Neural progenitor cell (in vitro differentiated cells): ENCODE results near the gene UACA. TPM values are rescaled to one million over a fixed set of nuclear protein-coding genes. Genes with fewer than 3 reads are reported as not detected.

Source experiments
- DNase-seq: peaks from one replicate; pipeline ENCODE4 v3.0.0-alpha.2; 2016; ENCODE audit warnings: low spot score
- H2AFZ ChIP-seq: fragments of 200-600 bp; sonication (generic); replicated peaks from 2 replicates; pipeline ENCODE4 v1.6.1; 2016; ENCODE audit warnings: antibody characterized with exemption
- H3F3A ChIP-seq: fragments of 200-600 bp; sonication (generic); 2 replicates; pipeline ENCODE4 v1.6.1; 2016; ENCODE audit warnings: antibody characterized with exemption, low read depth
- H3K27ac ChIP-seq: fragments of 200-600 bp; sonication (generic); 2 replicates; pipeline ENCODE4 v1.5.1; 2016; ENCODE audit warnings: mild to moderate bottlenecking
- H3K27me3 ChIP-seq: fragments of 200-600 bp; sonication (generic); 2 replicates; pipeline ENCODE4 v1.6.1; 2016; ENCODE audit warnings: mild to moderate bottlenecking, moderate library complexity
- H3K36me3 ChIP-seq: fragments of 200-600 bp; sonication (generic); 2 replicates; pipeline ENCODE4 v1.5.1; 2016
- H3K4me1 ChIP-seq: fragments of 200-600 bp; sonication (generic); 2 replicates; pipeline ENCODE4 v1.6.1; 2016; ENCODE audit warnings: mixed run types
- H3K4me2 ChIP-seq: fragments of 200-600 bp; sonication (generic); 2 replicates; pipeline ENCODE4 v1.6.1; 2016
- H3K4me3 ChIP-seq: fragments of 200-600 bp; sonication (generic); 2 replicates; pipeline ENCODE4 v1.5.1; 2016
- H3K79me2 ChIP-seq: fragments of 200-600 bp; sonication (generic); 2 replicates; pipeline ENCODE4 v1.6.1; 2016; ENCODE audit warnings: low read depth
- H3K9ac ChIP-seq: fragments of 200-600 bp; sonication (generic); 2 replicates; pipeline ENCODE4 v1.6.1; 2016
- H3K9me3 ChIP-seq: fragments of 200-600 bp; sonication (generic); 2 replicates; pipeline ENCODE4 v1.5.1; 2016; ENCODE audit warnings: low read depth
- H4K20me1 ChIP-seq: fragments of 200-600 bp; sonication (generic); 2 replicates; pipeline ENCODE4 v1.6.1; 2016; ENCODE audit warnings: low read depth
- H3K27ac Mint-ChIP-seq: 3 replicates; pipeline ENCODE4 v1.8.0; 2021; ENCODE audit warnings: mixed read lengths
- H3K27me3 Mint-ChIP-seq: 2 replicates; pipeline ENCODE4 v1.8.0; 2022; ENCODE audit warnings: low read depth, mild to moderate bottlenecking, inconsistent platforms, moderate library complexity, mixed read lengths; ENCODE audit not compliant: insufficient read depth
- H3K36me3 Mint-ChIP-seq: 3 replicates; pipeline ENCODE4 v1.8.0; 2021; ENCODE audit warnings: mixed read lengths
- H3K4me1 Mint-ChIP-seq: 3 replicates; pipeline ENCODE4 v1.8.0; 2021; ENCODE audit warnings: mixed read lengths
- H3K4me3 Mint-ChIP-seq: 3 replicates; pipeline ENCODE4 v1.8.0; 2021; ENCODE audit warnings: mild to moderate bottlenecking, moderate library complexity, mixed read lengths
- H3K9me3 Mint-ChIP-seq: 3 replicates; pipeline ENCODE4 v1.8.0; 2020; ENCODE audit warnings: mixed read lengths
- EZH2 ChIP-seq: fragments of 200-600 bp; sonication (generic); IDR thresholded peaks from 2 replicates; pipeline ENCODE4 v1.6.1; 2017; ENCODE audit warnings: antibody characterized with exemption, mild to moderate bottlenecking, moderate library complexity
- EZH2phosphoT487 ChIP-seq: fragments of 200-600 bp; sonication (generic); IDR thresholded peaks from 2 replicates; pipeline ENCODE4 v1.6.1; 2017; ENCODE audit warnings: antibody characterized with exemption
- total RNA-seq: library from RNA; depleted of rRNA; stranded (reverse); fragments of >200 nt; gene quantifications from 2 replicates; pipeline ENCODE4 v1.2.3, GENCODE V29; 2015; ENCODE audit warnings: low replicate concordance
- TF ChIP-seq, protein P1 (sequence below): fragments of 200-600 bp; sonication (generic); IDR thresholded peaks from 2 replicates; pipeline ENCODE4 v1.5.1; 2017; ENCODE audit warnings: antibody characterized with exemption, mild to moderate bottlenecking

UACA gene, protein sequence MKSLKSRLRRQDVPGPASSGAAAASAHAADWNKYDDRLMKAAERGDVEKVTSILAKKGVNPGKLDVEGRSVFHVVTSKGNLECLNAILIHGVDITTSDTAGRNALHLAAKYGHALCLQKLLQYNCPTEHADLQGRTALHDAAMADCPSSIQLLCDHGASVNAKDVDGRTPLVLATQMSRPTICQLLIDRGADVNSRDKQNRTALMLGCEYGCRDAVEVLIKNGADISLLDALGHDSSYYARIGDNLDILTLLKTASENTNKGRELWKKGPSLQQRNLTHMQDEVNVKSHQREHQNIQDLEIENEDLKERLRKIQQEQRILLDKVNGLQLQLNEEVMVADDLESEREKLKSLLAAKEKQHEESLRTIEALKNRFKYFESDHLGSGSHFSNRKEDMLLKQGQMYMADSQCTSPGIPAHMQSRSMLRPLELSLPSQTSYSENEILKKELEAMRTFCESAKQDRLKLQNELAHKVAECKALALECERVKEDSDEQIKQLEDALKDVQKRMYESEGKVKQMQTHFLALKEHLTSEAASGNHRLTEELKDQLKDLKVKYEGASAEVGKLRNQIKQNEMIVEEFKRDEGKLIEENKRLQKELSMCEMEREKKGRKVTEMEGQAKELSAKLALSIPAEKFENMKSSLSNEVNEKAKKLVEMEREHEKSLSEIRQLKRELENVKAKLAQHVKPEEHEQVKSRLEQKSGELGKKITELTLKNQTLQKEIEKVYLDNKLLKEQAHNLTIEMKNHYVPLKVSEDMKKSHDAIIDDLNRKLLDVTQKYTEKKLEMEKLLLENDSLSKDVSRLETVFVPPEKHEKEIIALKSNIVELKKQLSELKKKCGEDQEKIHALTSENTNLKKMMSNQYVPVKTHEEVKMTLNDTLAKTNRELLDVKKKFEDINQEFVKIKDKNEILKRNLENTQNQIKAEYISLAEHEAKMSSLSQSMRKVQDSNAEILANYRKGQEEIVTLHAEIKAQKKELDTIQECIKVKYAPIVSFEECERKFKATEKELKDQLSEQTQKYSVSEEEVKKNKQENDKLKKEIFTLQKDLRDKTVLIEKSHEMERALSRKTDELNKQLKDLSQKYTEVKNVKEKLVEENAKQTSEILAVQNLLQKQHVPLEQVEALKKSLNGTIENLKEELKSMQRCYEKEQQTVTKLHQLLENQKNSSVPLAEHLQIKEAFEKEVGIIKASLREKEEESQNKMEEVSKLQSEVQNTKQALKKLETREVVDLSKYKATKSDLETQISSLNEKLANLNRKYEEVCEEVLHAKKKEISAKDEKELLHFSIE (N-terminal part only)
- total RNA-seq, result 33.0 and 70.0 TPM in 2 replicates

DNA sequence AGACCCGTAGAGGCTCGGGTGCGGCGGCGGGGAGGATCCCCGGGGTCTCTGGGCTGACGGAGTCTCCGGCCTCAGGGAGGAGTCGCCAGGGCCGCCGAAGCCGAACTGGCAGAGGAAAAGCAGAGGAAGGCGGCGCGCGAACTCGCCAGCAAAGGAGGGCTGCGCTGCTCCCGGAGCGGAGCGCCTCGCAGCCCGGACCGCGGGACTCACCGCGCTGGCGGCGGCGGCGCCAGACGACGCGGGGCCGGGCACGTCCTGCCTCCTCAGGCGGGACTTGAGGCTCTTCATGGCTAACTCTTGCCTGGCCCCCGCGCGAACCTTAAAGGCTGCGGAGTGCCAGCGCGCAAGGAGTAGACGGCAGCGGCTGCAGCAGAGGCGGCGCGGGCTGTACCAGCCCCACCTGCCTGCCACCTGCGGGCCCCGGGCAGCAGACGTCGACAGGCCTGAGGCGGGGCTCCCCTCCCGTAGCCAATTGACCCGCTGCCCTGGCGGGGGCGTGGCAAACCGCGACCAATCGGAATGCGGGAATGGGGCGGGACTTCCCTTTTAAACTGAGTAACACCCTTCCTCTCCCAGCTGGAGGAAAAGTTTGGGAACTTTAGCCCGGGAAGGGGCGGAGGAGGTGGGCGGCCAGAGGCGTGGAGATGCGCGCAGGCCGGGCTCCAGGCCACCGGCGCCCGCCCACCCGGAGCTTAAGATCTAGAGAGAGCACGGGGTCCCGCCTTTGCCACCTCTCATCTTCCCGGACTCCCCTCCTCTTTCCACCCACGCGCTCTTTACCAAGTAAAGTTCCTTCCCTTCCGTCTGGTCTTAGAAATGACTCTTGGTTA, at the start of gene UACA:
Gene UACA, minus strand, starts transcription at position 439 of the 830 bp plus-strand sequence. Its CDS starts 151 bp downstream, at position 288.
- TF ChIP-seq EZH2 (no peak), EZH2phosphoT487 (no peak)
- TF ChIP-seq, protein P1, sequence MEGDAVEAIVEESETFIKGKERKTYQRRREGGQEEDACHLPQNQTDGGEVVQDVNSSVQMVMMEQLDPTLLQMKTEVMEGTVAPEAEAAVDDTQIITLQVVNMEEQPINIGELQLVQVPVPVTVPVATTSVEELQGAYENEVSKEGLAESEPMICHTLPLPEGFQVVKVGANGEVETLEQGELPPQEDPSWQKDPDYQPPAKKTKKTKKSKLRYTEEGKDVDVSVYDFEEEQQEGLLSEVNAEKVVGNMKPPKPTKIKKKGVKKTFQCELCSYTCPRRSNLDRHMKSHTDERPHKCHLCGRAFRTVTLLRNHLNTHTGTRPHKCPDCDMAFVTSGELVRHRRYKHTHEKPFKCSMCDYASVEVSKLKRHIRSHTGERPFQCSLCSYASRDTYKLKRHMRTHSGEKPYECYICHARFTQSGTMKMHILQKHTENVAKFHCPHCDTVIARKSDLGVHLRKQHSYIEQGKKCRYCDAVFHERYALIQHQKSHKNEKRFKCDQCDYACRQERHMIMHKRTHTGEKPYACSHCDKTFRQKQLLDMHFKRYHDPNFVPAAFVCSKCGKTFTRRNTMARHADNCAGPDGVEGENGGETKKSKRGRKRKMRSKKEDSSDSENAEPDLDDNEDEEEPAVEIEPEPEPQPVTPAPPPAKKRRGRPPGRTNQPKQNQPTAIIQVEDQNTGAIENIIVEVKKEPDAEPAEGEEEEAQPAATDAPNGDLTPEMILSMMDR, result no peak
- H3K27me3 ChIP-seq, result no peaks in the 10 kb centered on the region
- H3K4me3 Mint-ChIP-seq, result peak within 1 kb of the TSS; percentile 91
- H3K4me1 Mint-ChIP-seq, result peaks cover 17% of the 10 kb centered on the region
- no peaks in the 10 kb centered on the region for H3K9me3 Mint-ChIP-seq
- no peaks in the 10 kb centered on the region for H3K36me3 Mint-ChIP-seq
- H4K20me1 ChIP-seq, result peaks cover 26% of the 10 kb centered on the region
- H3K27ac ChIP-seq, result peak within 1 kb of the TSS; percentile 76
- H3F3A ChIP-seq, result peaks cover 20% of the 10 kb centered on the region
- H3K27me3 Mint-ChIP-seq, result peaks cover 6% of the 10 kb centered on the region
- peak within 1 kb of the TSS; percentile 51 for H3K27ac Mint-ChIP-seq
- H2AFZ ChIP-seq, result peak within 1 kb of the TSS; percentile 69
- H3K79me2 ChIP-seq, result peaks cover 45% of the 10 kb centered on the region
- H3K36me3 ChIP-seq, result no peaks in the 10 kb centered on the region
- no peaks in the 10 kb centered on the region for H3K9me3 ChIP-seq
- H3K4me3 ChIP-seq, result peak within 1 kb of the TSS; percentile 95
- H3K4me2 ChIP-seq, result peak within 1 kb of the TSS; percentile 90
- peak; percentile 98 for DNase-seq
- H3K4me1 ChIP-seq, result peaks cover 19% of the 10 kb centered on the region
- H3K9ac ChIP-seq, result peak within 1 kb of the TSS; percentile 54

- H3K27me3 Mint-ChIP-seq, result peaks cover 6% of the 10 kb centered on the region
These were observed 49.5 kb upstream of the UACA start for GRCh38 chr15:70812827-70813364.

More at GRCh38 chr15:70812827-70813364, 49.5 kb upstream of the UACA start:
- Mint-ChIP-seq H3K4me3 (no peak overlapping the region), H3K36me3 (no peaks in the 10 kb centered on the region), H3K27ac (no peak overlapping the region), H3K9me3 (peaks cover 2% of the 10 kb centered on the region), H3K4me1 (peaks cover 2% of the 10 kb centered on the region)
- TF ChIP-seq EZH2 (no peak), EZH2phosphoT487 (no peak)
- TF ChIP-seq, protein P1, result no peak
- no peaks in the 10 kb centered on the region for H4K20me1 ChIP-seq
- no peaks in the 10 kb centered on the region for H3K27me3 ChIP-seq
- no peaks in the 10 kb centered on the region for H3K79me2 ChIP-seq
- H3K27ac ChIP-seq, result no peak overlapping the region
- H3K4me1 ChIP-seq, result peaks cover 4% of the 10 kb centered on the region
- no peak overlapping the region for H3K9ac ChIP-seq
- H3K36me3 ChIP-seq, result no peaks in the 10 kb centered on the region
- no peak overlapping the region for H3K4me2 ChIP-seq
- H2AFZ ChIP-seq, result no peak overlapping the region
- no peaks in the 10 kb centered on the region for H3K9me3 ChIP-seq
- H3F3A ChIP-seq, result no peaks in the 10 kb centered on the region
- H3K4me3 ChIP-seq, result no peak overlapping the region
- DNase-seq, result no peak
